ENCODE data around the gene EDN2.

EDN2 gene

GRCh38 chr1:41482001-41482765 is 2.3 kb downstream of the EDN2 start:
- no peak for DNase-seq

- DNase-seq = no peak
These were observed 3.2 kb downstream of the EDN2 start for GRCh38 chr1:41481109-41481775.

DNA sequence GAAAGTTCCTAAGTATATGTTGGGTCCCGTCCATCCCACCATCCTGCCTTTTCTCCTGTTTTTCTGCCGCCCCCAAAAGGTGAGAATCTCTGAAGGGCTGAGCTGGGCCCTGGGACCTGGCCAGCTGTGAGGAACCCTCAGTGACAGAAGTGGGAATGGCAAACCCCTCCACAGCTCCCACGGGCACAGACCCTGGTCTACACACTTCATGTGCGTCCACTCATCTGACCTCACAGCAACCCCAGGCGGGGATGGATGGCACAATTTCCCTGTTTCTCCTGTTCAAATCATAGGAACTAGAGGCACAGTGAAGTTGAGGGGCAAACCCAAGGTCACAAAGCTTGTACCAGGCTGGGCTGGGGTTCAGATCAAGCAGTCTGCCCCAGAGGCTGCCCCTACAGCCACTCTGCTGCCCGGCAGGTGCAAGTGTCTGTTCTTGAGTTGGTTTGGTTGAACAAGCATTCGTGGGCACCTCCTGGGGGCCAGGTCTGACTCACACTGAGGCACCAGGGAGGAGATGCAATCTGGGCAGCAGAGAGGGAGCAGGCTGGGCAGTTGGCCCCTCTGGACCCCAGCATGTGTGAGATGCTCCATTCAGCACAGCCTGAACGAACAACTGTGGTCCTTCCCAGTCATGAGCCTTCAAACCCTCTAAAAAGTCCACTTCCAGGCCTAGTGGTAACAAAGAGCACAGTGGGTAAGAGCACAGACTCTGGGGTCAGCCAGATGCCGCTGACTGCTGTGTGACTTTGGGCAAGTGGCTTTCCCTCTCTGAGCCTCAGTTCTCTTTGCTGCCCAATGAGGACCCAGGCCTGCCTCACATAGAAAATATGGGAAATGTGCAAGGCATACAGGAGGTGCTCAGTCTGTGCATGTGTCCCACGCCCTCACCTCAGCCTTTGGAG is 4.0 kb downstream of the EDN2 start:
- DNase-seq = no peak

DNA sequence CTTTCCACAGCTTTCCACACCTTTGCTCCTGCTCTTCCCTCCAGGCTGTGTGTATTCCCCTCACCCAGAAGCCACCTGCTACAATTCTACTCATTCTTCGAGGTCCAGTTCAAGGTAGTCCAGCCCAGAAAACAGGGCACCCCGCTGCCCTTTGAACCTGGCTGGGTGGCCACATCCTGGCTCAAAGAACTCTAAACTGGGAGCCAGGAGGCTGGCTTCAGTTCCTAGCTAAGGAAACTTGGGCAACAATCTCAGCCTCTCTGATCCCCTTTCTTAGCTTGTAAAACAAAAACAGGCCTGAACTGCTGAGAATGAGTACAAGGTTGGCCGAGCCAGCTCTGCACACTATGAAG is 4.7 kb downstream of the EDN2 start:
- no peak for DNase-seq

DNA sequence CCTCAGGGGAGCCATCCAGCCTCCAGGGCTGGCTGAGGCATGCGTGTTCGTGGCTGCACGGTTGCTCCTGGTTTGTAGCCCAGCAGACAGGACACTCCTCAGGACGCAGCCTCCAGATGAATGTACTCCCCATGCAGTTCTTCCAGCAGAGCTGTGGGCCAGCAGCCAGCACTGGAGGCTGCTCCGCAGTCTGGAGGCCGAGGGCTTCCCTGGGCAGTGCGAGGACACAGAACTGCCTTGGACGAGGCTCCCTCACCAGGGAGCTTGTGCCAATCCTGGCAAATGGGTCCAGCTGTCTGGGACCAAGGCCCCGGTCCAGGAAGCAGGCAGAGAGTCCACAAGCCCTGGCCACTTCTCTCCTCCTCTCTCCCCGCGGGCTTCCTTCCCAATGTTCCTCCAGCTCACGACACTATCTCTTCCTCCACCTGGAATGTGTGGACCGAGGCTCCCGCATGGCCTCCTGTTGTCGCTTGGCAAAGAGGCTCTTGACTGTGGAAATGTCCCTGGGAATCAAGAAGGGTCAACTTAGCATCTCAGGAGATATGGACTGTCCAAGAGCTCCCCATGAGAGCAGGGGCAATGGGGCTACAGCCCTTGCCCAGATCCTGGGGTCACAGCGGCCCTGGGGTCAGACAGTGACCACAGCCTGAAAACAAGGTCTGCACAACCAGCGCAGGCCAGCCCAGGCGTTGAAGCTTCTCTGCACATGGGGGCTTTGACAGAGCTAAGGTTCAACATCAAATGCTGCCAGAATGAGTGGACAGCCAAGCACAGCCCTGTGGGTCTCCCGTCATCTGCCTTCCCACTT is 5.3 kb downstream of the EDN2 start:
- no peak for DNase-seq

DNA sequence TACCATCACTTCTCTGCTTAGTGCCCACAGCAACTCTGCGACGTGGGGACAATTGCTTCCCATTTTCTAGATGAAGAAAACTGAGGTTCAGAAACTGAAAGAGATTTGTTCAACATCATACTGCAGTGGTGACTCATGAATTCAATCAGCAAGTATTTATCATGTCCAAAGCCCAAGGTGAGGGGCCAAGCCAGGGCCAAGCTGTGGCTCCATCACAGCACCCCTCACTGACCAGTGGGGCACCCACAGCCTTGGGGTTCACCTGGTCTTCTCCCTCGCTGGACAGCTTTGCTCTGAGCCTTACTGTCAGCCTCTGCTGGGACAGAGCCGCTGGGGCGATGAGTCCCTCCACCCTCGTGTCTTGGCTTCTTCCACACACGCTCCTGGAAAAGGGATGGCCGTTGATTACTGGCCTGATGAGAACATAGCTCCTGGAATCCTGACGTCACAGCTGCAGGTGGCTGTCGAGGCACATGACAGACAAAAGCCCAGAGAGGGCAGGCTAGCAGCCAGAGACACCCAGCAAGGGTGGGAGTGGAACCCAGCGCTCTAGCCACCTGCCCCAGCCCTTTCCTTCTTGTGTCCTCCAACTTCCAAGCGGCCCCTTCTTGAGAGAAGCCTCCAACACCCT is 6.2 kb downstream of the EDN2 start:
- DNase-seq = no peak

DNA sequence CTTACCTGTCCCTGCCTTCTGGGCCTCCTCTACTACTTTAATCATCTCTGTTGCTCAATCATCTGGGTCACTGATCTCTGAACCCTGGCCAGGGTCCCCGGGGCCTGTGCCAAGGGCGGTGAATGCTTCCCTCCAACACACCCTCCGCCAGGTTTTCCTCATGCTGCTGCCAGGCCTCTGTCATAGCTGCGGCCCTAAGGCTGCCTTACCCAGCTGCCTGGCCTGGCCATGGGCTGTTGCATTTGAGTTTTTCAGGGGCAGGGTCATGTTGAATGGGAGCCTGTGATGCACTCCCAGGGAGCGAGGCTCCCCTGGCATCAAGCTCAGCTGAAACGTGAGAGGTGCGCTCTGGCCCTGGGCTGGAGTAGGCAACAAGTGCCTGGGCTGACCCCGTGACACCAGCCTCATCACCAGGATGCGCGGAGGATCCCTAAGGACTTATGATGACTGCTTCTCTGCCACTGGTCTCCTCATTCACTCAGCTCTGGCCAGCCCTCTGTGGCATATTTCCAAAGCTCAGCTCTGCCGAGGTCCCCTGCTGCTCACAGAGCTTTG is 7.6 kb downstream of the EDN2 start:
- DNase-seq = no peak

- DNase-seq = no peak
These were observed 8.5 kb downstream of the EDN2 start for GRCh38 chr1:41475859-41476567.

GRCh38 chr1:41475346-41475745 is 9.1 kb downstream of the EDN2 start:
- DNase-seq = no peak

DNA sequence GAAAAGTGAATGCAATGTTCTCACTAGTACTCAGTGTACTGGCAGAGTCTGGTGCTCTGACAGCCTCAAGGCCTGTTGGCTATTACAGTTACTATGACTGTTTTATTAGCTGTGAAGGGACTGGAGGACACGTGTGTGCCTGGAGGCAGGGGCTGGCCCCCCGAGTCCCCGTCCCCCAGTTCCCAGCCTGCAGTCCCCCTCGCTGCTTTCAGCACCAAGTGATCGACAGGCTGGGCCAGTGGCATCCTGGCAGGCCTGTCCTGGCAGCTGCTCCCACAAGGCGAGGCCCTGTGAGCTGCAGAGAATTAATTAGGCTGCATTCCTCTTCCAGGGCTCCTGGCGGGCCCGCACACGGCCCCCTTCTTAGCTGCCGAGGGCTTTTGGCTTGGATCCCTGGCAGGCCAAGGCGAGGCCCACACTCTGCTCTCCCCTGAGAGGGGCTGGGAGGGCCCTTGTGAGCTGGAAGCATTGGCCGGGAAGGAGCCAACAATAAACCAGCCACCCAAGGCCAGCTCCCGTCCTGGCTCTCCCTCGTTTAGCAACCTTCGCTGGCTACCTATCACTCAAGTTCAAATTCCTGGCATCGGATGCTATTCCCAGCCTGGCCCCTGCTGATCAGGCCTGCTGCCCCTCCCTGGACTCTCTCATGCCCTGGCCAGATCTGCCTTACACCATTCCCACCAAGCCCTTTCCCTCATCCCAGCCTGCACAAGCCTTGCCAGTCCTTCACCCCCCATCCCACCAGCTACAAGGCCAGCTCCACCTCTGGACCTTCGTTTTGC is 9.8 kb downstream of the EDN2 start:
- DNase-seq = no peak

DNA sequence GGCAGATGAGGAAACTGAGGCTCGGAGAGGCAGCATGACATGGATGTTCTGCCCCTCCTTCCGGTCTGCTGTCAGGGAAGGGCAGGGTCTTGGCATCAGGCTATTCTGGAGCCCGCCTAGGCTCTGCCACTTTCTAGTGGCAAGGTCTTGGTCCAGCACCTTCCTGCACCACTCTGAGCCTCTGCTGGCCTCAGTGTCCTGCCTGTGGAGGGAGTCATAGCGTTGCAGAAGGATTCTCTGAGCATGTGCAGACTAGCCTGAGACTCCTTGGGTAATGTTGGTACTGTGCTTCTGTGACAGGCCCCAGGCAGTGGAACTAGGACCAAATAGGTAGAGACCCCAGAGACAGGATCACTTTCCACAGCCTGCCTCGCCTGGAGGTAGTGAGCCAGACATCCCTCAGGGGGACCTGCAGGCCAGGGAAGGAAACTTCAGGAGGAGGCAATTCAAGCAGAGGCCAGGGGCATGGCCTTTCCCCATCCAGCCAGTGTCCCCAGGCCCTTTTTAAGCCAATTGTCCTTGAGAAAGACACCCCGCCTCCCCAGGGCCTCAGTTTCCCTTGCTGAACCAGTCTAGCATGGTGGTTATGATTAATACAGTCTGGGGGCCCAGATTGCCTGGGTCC is 10.6 kb downstream of the EDN2 start:
- DNase-seq = no peak

GRCh38 chr1:41471658-41472057 is 12.8 kb downstream of the EDN2 start:
- no peak for DNase-seq

DNA sequence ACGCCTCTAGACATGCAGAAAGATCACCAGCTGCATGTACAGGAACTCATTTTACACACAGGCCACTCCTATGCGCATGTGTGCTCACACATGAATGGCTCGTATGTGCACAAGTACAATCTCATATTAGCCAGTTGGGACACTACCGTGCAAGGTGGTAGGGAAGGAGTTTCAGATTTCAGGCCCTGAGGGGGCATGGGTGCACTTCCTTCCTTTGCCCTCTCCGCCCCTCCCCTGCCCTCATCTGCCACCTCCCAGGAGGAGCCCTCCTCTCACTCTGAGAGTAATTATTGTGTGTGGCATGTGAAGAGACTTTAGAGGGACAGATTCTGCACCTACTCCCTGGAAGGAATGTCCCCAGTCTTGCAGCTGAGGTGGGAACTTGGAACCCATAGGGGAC is 14.8 kb downstream of the EDN2 start:
- no peak for DNase-seq

- no peak for DNase-seq
These were observed 16.2 kb downstream of the EDN2 start for GRCh38 chr1:41468122-41468762.

GRCh38 chr1:41467673-41468072 is 16.8 kb downstream of the EDN2 start:
- no peak for DNase-seq

GRCh38 chr1:41466146-41466545 is 18.3 kb downstream of the EDN2 start:
- no peak for DNase-seq

GRCh38 chr1:41465741-41466140 is 18.7 kb downstream of the EDN2 start:
- DNase-seq = no peak

DNA sequence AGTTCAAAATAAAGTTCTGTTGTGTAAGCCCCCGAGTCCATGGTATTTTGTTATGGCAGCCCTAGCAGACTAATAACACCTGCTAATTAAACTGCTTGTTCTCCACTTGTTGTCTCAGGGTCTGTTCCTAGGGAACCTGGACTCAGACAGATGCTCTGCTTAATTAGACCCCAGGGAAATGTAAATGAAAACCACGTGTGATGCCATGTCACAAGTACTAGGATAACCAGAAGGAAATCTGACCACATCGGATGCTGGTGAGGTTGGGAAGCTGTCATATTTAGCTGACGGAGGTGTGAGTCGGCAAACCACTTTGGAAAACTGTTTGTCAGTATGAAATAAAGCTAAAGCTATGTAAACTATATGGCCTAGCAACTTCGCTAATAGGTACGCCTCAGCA is 19.6 kb downstream of the EDN2 start:
- no peak for DNase-seq

DNA sequence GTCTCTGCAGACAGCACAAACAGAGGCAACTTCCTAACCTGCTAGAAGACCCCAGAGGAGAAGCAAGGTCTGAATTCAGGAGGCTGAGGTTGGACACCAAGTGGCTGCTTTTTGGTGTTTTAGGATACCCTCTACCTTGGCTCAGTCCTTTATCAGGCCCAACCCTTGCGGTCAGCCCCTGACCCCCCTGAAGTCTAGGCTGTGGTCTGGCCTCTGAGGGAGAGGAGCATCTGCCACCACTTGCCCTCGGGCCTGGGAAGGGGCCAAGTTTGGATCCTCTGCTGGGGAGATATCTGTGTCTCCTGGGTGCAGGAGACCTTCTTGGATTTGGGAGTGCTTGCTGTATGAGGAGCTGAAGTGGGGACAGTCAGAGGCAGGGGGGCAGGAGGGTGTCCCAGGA is 21.0 kb downstream of the EDN2 start:
- DNase-seq = no peak

DNA sequence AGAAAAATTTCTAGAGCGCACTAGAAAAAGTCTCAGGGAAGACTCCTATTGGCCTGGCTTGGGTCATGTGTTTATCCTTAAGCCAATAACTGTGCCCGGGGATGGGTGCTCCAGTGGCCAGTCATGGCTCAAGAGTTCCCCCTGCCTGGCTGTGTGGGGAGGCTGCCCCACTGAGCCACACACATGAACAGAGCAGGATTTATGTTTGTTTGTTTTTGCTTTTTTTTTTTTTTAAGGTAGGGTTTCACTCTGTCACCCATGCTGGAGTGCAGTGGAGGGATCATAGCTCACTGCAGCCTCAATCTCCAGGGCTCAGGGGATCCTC is 21.8 kb downstream of the EDN2 start:
- no peak for DNase-seq
